Astrocyte (in vitro differentiated cells and primary cell): ENCODE results near the gene CD300A.

Experiments used
- CTCF ChIP-seq: IDR thresholded peaks from 2 replicates; pipeline ENCODE4 v1.5.1; 2011; ENCODE audit warnings: low read depth, mild to moderate bottlenecking, inconsistent platforms, low read length, moderate library complexity; ENCODE audit not compliant: insufficient read depth
- EZH2 ChIP-seq: IDR thresholded peaks from 2 replicates; pipeline ENCODE4 v1.6.1; 2012; ENCODE audit warnings: mild to moderate bottlenecking, low read length, inconsistent platforms; ENCODE audit not compliant: insufficient read depth

DNA sequence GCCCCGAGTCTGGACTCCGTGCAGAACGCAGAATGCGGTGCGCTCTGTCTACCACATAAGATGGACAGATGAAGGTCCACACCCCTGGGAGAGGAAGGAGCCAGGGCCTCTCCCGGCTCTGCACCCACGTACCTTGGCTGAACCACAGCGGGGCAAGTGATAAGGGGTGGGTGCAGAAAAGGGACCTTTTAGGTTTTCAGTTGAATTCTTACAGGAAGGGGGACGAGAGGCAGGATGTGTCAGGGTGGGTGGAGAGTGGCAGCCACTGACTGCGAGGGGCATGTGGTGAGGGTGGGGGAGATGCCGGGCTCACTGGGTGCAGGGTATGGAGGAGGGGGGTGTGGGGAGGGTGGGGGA, 372 bp downstream of the CD300A start:
- TF ChIP-seq CTCF = no peak
- TF ChIP-seq EZH2 = no peak
